Stimulated activated CD8-positive, alpha-beta memory T cell treated with anti-CD3 and anti-CD28 coated beads, Interleukin-12 subunit alpha, Interleukin-12 subunit beta, amount 100 ng/mL, for 24 hours (primary cell): ENCODE measurements around the gene GALP.
"Not testable (repeated sequence)": the region's sequence is repeated elsewhere in the genome, so short reads cannot be mapped to it uniquely, and the experiment has no call there.

Experiments
- DNase-seq: peaks from one replicate; pipeline ENCODE4 v3.0.0-alpha.2; 2020; ENCODE audit errors: extremely low read depth

The GALP gene

DNA sequence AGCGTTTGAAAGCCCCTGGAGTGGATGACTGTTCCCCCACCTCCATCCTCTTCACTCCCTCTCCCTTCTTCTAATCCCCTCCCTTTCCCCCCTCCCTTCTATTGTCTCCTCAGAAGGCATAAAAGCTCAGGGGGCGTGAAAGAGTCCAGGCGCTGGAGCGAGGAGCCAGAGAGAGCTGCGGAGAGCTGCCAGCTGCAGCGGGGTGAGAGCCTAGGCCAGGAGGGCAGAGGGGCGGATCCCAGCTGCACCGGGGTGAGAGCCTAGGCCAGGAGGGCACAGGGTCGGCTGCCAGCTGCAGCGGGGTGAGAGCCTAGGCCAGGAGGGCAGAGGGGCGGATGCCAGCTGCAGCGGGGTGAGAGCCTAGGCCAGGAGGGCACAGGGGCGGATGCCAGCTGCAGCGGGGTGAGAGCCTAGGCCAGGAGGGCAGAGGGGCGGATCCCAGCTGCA is at the start of gene GALP:
GALP (plus strand) TSS at position 148 of the 447 bp plus-strand sequence. CDS start 1,101 bp downstream, outside the sequence.
- DNase-seq, result not testable (repeated sequence)

DNA sequence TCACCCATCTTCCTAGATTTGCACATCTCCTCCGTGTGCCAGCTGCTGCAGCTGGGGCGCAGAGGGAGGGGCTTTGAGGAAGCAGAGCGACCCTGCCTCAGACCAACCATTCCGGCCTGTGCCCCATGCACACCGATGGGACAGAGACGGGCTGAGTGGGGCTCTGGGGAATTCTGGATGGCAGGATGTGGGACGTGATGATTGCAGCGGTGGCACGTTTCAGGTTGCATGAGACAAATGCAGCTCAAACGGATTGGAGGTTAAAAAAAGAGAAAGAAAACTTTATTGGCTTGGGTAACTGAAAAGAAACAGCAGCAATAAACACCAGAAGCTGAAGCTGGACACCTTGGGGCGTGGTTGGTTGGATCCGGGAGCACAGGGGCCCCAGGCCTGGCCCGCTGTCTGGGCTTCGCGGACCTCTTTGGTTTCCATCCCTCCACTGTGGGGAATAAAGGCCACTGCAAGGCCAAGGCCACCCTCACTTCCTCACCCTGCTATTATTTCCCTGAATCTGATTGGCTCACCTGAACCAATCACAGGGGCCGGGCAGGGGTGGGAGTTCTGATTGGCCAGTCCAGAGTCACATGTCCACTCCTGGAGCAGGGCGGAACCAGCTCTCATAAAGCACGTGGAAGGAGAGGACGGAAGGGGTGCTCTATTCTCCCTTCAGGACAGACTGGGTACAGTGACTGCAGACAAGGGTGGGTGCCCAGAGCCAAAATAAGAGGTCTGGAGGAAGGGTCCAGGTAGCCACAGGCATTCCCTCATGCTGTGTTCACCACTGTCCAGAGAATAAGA is 48.6 kb upstream of the GALP start:
- DNase-seq, result no peak

DNA sequence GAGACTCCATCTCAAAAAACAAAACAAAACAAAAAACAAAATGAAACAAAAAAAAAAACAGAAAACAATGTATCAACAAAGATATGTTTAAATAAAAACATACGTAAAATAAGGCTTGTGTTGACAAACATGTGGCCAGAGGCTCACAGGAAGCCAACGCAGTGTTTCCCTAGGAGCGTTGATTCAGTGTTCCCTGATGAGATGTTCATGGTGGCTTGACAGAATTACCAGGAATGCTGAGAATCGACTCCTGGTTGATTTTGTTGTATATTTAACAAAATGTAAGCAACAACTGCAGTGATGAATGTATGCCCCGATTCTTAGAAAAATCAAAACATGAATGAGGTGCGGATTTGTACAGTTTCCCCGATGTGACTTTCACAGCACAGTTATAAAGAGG is 45.8 kb upstream of the GALP start:
- DNase-seq, result no peak

DNA sequence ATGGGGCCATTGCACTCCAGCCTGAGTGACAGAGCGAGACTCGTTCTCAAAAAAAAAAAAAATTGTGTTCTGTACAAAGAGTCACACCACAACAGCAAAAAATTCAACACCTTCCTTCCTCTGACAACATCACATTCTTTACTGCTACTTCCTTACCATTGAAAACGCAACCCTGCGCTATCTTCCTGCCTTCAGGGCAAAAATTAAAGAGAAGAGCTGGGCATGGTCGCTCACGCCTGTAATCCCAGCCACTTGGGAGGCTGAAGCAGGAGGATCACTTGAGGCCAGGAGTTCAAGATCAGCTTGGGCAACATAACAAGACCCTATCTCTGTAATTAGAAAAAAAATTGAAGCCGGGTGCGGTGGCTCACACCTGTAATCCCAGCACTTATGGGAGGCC is 44.2 kb upstream of the GALP start:
- no peak for DNase-seq

DNA sequence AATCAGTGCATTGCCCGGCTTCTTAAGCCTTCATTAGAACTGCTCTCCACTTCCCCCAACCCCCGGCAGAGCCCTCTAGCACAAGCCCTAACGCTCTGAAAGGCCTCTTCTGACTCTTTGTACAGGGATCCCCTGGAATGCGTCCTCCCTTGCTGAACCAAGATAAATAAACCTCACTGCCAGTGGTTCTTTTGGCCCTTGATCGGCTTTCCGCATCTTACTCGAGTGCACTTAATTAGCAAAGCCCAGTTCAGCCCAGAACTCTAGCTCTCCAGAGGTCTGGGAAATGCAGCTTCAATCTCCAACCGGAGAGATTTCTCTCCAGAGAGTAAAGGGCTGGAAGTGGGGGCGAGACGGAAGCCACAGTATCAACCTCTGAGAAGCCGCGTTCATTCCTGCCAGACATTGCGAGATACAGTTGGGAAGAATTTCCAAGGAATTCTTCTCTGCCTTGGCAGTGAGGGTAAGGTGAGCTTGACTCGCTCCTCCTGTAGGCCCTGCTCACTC is 43.4 kb upstream of the GALP start:
- DNase-seq, result no peak

DNA sequence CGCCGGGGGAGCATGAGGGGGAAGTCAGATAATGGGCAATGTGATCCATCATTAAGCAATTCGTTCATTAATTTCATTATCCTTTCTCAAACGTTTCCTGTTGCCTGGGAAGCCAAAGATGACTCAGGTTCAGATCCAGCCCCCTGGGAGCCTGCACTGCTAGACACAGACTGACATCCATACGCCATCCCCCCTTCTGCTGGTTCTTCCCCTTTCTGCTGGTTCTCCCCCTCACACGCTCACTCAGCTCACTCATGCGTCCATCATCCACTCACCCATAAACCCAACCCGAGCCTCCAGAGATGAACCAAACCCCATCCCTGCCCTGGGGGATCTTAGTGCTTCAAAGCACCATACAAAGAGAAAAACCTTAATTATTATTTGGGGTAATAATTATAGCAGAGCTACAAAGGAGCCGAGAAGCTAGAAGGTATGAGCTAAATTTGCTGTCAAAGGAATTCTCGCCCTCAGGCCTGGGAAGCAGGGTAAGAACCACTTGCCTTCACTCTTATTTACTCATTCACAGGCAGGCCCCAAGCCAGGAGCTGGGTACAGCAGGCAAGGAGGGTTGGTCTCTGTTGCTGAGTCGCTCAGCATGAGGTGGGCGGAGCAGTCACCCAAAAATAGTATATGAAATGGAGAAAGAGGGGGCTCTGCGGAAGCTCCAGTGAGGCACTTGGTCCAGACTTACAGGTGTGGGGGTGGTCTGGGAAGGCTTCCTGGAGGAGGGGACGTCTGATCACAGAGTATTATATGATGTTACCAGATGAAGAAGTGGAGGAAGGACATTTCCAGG is 41.8 kb upstream of the GALP start:
- DNase-seq, result no peak

DNA sequence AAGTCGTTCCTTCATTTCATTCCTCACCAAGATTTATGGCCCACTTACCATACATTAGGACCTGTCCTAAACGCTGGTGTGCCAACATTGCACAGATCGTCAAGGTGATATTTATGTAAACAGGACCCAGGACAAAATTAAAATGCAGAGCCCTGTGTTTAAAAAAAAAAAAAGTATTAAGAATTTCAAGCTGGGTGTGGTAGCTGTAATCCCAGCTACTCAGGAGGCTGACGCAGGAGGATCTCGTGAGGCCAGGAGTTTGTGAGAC is 41.2 kb upstream of the GALP start:
- no peak for DNase-seq

DNA sequence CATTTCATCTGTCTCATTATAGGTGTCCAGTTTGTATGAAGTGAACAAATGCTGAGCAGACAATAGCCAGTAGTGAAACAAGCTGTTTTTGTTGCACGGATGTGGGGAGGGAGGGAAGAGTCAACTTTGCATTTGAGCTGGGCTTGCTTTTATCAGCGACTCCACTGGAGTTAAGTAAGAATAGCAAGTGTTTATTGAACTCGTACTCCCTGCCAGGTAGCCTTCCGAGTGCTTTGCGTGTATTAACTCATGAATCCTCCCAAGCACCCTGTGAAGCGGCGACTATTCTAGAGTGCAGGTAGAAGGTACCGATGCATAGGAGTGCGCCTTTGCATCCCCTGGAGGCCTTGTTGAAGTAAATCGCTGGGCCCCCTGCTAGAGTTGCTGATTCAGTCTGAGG is 39.4 kb upstream of the GALP start:
- no peak for DNase-seq

DNA sequence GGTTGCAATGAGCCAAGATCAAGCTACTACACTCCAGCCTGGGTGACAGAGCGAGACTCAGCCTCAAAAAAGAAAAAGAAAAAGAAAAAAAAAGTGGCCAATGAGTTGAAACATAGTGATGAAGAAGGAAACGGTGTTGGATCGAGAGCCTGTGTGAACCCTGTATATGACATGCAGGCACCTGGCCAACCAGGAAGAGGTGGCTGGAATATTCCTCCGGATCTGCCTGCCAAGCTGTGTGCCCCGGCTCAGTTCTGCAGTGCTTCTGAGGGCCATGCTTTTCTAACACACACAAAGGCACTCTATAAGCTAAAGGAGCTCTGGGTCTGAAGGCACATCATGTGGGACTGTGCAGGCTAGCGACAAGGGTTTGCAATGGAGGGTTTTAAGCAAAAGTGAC is 38.4 kb upstream of the GALP start:
- no peak for DNase-seq

DNA sequence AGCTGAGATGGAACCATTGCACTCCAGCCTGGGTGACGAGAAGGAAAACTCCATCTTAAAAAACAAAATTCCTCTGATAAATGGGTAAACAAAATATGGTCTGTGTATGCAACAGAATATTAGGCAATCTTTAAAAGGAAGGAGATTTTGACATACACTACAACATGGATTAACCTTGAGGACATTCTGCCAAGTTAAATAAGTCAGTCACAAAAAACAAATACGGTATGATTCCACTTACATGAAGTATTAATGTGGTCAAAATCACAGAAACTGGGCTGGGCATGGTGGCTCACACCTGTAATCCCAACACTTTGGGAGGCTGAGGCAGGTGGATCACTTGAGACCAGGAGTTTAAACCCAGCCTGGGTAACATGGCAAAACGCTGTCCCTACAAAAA is 37.7 kb upstream of the GALP start:
- DNase-seq, result no peak

DNA sequence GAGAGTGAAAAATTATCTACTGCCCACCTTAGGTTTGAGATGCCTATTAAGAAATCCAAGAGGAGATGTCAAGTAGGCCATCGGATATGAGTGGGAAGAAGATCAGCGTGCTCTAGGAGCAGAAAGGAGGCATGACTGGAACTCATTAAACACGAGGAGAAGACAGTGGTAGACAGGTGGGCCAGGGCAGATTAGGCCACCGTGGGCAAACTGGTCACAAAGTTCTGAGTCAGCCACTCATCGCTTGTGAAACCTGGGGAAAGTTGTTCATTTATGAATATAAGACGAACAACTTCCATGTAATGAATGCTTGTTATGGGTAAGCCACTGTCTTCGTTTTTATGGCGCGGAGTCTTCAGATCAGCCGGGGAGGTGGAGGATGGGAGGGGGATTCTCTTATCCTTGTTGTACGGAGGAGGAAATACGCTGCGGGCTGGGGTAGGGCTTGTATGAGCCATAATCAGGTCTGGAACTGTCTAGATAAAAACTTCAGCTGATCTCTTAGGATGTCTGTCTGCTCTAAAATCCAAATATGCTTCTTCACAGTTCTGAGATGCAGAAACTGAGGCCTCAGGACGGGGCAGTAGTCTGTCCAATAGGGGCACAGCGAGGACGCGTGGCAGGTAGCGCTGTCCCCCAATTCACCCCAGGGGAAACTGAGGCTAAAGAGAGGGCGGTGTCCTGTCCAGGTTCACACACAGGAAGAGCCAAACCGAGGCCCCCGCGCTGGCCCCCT is 35.8 kb upstream of the GALP start:
- DNase-seq, result no peak

DNA sequence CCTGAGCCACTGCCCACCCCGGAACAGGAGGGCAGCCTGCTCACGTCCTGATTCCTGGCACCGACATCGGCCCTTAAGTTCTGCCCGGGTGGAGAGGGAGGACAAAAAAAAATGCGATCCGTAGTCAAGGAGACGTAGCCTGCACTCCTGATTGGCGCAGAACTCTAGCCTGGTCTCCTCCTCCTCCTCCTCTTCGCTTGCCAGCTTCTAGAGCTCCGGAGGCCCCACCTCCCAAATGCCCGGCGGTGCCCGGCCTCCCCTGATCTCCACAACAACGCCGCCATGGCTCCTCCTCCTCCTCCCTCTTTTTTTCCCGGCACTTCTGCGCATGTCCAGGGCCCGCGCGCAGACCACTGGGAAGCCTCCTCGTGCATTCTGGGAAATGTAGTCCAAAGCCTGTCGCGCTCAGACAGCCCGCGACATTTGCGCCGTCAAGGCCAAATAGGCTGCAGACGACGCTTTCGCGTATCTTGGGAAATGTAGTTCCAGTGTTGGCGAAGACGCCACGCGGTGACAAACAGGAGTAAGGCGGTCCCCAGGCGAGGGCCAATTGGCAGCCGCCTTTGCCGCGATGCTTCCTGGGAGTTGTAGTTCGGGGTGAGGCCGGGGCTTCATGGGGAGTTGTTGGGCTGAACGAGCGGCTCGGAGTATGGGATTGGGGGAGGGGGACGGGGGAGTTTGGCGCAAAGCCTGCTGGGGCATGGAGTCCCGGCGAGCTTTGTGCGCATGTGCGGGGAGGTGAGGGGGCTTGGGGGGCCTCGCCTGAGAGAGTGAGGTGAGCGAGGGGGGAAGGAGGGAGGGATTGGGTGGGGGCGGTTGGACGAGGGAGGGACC is 35.0 kb upstream of the GALP start, which contains the start of gene ZNF444:
ZNF444 (plus strand) TSS at position 705 of the 834 bp plus-strand sequence. CDS start 5,625 bp downstream, outside the sequence.
- DNase-seq, result peak; percentile 98

DNA sequence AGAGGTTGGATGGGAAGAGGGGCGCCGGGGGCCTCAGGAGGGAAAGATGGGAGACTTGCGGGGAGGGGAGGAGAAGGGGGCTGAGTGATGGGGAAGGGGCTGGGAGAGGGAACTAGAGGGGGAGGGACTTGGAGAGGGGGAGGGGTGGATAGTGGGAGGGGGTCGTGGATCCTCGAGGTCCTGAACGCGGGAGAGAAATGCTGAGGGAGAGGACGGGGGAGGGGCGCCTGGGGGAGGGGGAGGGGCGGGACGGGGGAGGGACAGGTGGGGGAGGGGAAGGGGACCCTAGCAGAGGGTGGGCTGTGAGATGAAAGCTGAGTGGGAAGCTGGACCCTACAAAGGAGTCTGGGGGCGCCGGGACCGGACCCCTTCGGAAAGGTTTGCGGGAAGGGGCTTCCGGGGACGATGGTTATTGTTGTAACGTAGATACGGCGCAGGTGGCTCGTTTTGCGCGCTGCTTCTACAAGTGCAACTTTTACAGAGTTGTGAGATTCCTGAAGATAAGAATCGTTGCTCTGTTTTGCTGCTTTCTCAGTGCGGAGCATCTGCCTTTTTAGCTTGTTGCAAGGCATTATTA is 34.3 kb upstream of the GALP start:
- no peak for DNase-seq

DNA sequence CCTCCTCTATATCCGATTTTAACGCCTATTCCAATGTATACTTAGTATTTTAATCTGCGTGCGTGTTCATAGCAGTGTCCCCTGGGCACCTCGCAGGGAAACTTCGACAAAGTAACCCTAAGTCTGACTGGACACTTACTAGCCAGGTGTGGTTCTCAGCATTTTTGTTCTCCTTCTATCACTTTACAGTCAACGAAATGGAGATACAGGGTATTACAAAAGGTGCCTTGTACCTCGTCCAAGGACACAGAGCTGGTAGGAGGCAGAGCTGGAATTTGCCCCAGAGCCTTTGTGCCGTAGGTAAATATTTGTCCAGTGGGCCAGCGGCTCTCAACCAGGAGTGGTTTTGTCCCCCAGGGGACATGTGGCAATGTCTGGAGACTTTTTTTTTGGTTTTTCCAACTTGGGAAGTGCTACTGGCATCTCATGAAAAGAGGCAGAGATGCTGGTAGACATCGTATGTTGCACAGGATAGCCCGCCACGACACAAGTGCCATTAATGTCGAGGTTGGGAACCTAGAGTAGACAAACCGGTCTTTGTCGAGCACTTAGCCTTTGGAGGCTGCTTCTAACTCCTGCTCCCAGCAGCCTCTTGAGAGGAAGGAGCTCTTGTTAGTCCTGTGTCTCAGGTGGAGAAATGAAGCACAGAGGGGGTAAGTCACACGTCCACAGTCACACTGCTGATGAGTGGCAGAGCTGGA is 33.6 kb upstream of the GALP start:
- no peak for DNase-seq

DNA sequence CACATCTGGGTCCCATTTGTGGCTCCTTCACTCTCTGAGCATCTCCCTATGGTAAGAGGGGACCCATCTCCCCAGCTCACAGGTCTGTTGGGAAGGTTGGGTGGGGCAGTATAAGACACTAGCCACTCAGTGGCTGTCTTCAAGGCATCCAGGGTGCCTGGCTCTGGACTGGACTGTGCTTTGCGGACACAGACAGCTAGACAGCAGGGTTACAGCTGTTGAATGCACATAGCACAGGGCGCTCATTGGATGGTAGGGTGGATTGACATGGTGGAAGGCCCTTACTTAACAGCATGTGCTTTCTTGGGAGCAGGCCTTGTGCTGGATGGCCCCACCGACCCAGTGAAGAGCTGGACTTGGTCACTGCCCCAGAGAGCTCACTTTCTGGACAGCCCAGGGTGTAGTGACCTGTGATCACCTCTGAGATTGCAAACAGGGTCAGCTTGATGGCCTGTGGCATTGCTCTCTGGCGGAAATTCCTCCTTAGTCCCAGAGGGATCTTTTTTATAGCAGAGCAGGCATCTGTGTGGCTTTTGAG is 32.8 kb upstream of the GALP start:
- DNase-seq, result no peak

DNA sequence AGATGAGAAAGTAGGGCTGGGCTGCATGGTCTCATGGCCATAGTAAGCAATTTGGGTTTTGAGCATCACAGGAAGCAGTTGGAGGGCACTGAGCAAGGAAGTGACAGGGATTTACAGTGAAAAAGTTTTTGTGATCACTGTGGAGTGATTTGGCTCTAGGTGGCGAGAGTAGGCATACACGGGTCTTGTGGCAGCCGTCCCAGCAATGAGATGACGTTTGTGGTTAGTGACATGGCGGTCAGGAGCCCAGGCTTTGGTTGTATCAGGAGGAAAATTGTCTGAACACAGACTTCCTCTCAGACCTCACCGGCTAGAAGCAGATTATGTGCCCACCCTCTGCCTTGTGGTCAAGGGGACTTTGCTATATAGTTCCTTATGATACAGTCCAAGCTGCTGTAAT is 31.4 kb upstream of the GALP start:
- DNase-seq, result no peak

DNA sequence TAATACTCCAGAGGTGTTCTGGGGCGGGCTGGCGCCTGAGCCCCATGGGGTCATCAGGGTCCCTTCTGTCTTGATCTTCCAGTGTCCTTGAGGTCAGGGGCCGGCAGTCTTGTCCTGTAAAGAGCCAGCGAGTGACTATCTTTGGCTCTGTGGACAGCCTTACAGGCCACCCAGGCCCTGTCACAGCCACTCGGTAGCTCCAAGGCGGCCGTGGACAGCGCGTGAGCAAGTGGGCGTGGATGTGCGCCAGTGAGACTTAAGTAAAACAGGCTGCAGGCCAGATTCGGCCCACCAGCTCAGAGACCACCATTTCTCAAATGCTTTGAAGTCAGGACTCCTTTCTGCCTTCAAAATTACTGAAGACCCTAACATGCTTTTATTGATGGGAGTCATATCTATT is 31.0 kb upstream of the GALP start:
- no peak for DNase-seq

DNA sequence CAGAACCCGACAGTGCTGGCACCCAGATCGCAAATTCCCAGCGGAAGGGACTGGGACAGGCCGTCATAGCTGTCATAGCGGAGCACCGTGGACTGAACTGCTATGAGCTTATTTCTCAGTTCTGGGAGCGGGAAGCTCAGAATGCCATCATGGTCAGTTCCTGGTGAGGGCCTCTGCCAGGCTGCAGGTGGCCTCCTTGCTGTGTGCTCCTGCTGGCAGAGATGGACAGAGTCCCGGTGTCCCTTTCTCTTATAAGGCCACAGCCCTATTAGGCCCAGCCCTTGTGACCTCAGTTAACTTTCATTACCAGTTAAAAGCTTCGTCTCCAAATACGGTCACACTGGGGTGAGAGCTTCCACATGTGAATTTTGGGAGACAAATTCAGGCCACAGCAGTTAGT is 30.1 kb upstream of the GALP start:
- no peak for DNase-seq

DNA sequence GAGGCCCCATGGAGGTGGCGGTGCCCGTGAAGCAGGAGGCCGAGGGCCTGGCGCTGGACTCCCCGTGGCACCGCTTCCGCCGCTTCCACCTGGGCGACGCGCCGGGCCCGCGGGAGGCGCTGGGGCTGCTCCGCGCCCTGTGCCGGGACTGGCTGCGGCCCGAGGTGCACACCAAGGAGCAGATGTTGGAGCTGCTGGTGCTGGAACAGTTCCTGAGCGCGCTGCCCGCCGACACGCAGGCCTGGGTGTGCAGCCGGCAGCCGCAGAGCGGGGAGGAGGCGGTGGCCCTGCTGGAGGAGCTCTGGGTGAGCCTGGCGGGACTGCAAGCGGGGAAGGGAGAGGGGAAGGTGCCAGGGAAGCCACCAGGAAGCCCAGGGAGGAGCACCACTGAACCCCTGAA is 28.9 kb upstream of the GALP start:
- DNase-seq, result no peak

DNA sequence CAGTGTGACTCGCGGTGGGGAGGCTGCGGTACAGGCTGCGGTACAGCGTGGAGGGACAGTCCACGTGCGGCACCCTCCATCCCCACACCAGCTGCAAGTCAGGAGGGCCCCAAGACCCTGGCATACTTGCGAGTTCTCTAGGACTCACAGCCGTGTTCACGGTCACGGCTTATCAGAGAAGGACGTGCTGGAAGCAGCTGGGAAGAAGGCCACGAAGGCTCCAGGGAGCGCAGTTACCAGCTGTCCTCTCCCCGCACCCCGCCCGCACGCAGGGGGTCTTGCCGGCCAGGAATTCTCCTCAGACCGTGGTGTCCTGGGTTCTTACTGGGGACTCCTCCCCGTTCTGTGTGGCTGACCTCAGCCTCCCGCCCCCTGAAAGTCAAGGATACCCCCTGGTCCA is 28.5 kb upstream of the GALP start:
- no peak for DNase-seq
